Brain pericyte (primary cell): ENCODE data around the gene CNTN5.

Experiments
- DNase-seq: peaks from one replicate; pipeline ENCODE4 v3.0.0-alpha.2; 2012; ENCODE audit warnings: low read depth, low spot score

Gene CNTN5

GRCh38 chr11:99505831-99506230 lies 485.1 kb downstream of the CNTN5 start:
- no peak for DNase-seq

GRCh38 chr11:99509863-99510262 lies 489.1 kb downstream of the CNTN5 start:
- no peak for DNase-seq

GRCh38 chr11:99513368-99513767 lies 492.6 kb downstream of the CNTN5 start:
- no peak for DNase-seq

GRCh38 chr11:99519095-99519494 lies 498.3 kb downstream of the CNTN5 start:
- DNase-seq, result no peak

- DNase-seq, result no peak
These were observed 501.9 kb downstream of the CNTN5 start for GRCh38 chr11:99522467-99523173.

- no peak for DNase-seq
These were observed 510.7 kb downstream of the CNTN5 start for GRCh38 chr11:99531468-99531867.

GRCh38 chr11:99534812-99535211 lies 514.1 kb downstream of the CNTN5 start:
- no peak for DNase-seq

- no peak for DNase-seq
These were observed 514.7 kb downstream of the CNTN5 start for GRCh38 chr11:99535406-99535805.

GRCh38 chr11:99535819-99536218 lies 515.1 kb downstream of the CNTN5 start:
- DNase-seq, result no peak

- no peak for DNase-seq
These were observed 516.9 kb downstream of the CNTN5 start for GRCh38 chr11:99537681-99538080.

GRCh38 chr11:99545616-99546015 lies 524.9 kb downstream of the CNTN5 start:
- no peak for DNase-seq

GRCh38 chr11:99548264-99548663 lies 527.5 kb downstream of the CNTN5 start:
- no peak for DNase-seq

- no peak for DNase-seq
These were observed 533.6 kb downstream of the CNTN5 start for GRCh38 chr11:99554232-99554903.

- no peak for DNase-seq
These were observed 534.7 kb downstream of the CNTN5 start for GRCh38 chr11:99555486-99555885.

- no peak for DNase-seq
These were observed 544.6 kb downstream of the CNTN5 start for GRCh38 chr11:99565333-99565732.

GRCh38 chr11:99567334-99567956 lies 546.7 kb downstream of the CNTN5 start:
- DNase-seq, result no peak

GRCh38 chr11:99568808-99569207 lies 548.1 kb downstream of the CNTN5 start:
- DNase-seq, result no peak

- DNase-seq, result no peak
These were observed 550.3 kb downstream of the CNTN5 start for GRCh38 chr11:99571094-99571493.

GRCh38 chr11:99584830-99585229 lies 564.1 kb downstream of the CNTN5 start:
- no peak for DNase-seq

- DNase-seq, result no peak
These were observed 564.9 kb downstream of the CNTN5 start for GRCh38 chr11:99585606-99586005.

- no peak for DNase-seq
These were observed 569.0 kb downstream of the CNTN5 start for GRCh38 chr11:99589771-99590170.

GRCh38 chr11:99592266-99592665 lies 571.5 kb downstream of the CNTN5 start:
- no peak for DNase-seq

- DNase-seq, result no peak
These were observed 572.4 kb downstream of the CNTN5 start for GRCh38 chr11:99593197-99593596.
